Measurements from ENCODE around the gene TGFBI.

TGFBI gene

GRCh38 chr5:136090319-136090718, 61.5 kb downstream of the TGFBI start:
- Histone ChIP-seq H2AFZ (ENCODE audit: low read depth, low read length, severe bottlenecking) (no peak overlapping the region), H3F3A (ENCODE audit: insufficient read depth) (no peaks in the 10 kb centered on the region), H3K9me3 (ENCODE audit: insufficient read depth, low read length) (no peaks in the 10 kb centered on the region), H3K36me3 (ENCODE audit: low read length) (no peaks in the 10 kb centered on the region), H3K9me2 (replicated peaks; ENCODE audit: insufficient read depth, low read length) (no peaks in the 10 kb centered on the region), H3K27me3 (ENCODE audit: low read length) (no peaks in the 10 kb centered on the region), H3K27ac (ENCODE audit: low read depth, low read length) (no peak overlapping the region), H3K4me3 (ENCODE audit: insufficient read depth, low read length, poor library complexity, severe bottlenecking) (no peak overlapping the region), H3K9ac (ENCODE audit: low read length) (no peak overlapping the region), H3K4me2 (ENCODE audit: low read depth, low read length, poor library complexity, severe bottlenecking) (no peak overlapping the region), H3K79me2 (ENCODE audit: insufficient read depth, low read length) (no peaks in the 10 kb centered on the region), H4K20me1 (ENCODE audit: low read depth, low read length) (no peaks in the 10 kb centered on the region)
- TF ChIP-seq EZH2phosphoT487 (conservative IDR thresholded peaks at IDR 0.05; ENCODE audit: low read length), result no peak
- no peak for TF ChIP-seq CTCF (IDR thresholded peaks at IDR 0.05; ENCODE audit: insufficient read depth, low read length, poor library complexity, severe bottlenecking)

GRCh38 chr5:136094189-136094912, 65.6 kb downstream of the TGFBI start:
- Histone ChIP-seq H4K20me1 (ENCODE audit: low read depth, low read length) (no peaks in the 10 kb centered on the region), H3K4me2 (ENCODE audit: low read depth, low read length, poor library complexity, severe bottlenecking) (no peak overlapping the region), H3K79me2 (ENCODE audit: insufficient read depth, low read length) (no peaks in the 10 kb centered on the region), H3K9me2 (replicated peaks; ENCODE audit: insufficient read depth, low read length) (no peaks in the 10 kb centered on the region), H3K9me3 (ENCODE audit: insufficient read depth, low read length) (no peaks in the 10 kb centered on the region), H3K9ac (ENCODE audit: low read length) (no peak overlapping the region), H3K4me3 (ENCODE audit: insufficient read depth, low read length, poor library complexity, severe bottlenecking) (no peak overlapping the region), H2AFZ (ENCODE audit: low read depth, low read length, severe bottlenecking) (no peak overlapping the region), H3F3A (ENCODE audit: insufficient read depth) (no peaks in the 10 kb centered on the region), H3K36me3 (ENCODE audit: low read length) (no peaks in the 10 kb centered on the region), H3K27me3 (ENCODE audit: low read length) (no peaks in the 10 kb centered on the region), H3K27ac (ENCODE audit: low read depth, low read length) (no peak overlapping the region)
- TF ChIP-seq EZH2phosphoT487 (conservative IDR thresholded peaks at IDR 0.05; ENCODE audit: low read length), result no peak
- TF ChIP-seq CTCF (IDR thresholded peaks at IDR 0.05; ENCODE audit: insufficient read depth, low read length, poor library complexity, severe bottlenecking), result no peak

GRCh38 chr5:136094913-136095641, 66.3 kb downstream of the TGFBI start:
- Histone ChIP-seq H2AFZ (ENCODE audit: low read depth, low read length, severe bottlenecking) (no peak overlapping the region), H3K9ac (ENCODE audit: low read length) (no peak overlapping the region), H3K9me3 (ENCODE audit: insufficient read depth, low read length) (no peaks in the 10 kb centered on the region), H3K4me2 (ENCODE audit: low read depth, low read length, poor library complexity, severe bottlenecking) (no peak overlapping the region), H3K27me3 (ENCODE audit: low read length) (no peaks in the 10 kb centered on the region), H3K27ac (ENCODE audit: low read depth, low read length) (no peak overlapping the region), H3K36me3 (ENCODE audit: low read length) (no peaks in the 10 kb centered on the region), H3K79me2 (ENCODE audit: insufficient read depth, low read length) (no peaks in the 10 kb centered on the region), H3F3A (ENCODE audit: insufficient read depth) (no peaks in the 10 kb centered on the region), H3K4me3 (ENCODE audit: insufficient read depth, low read length, poor library complexity, severe bottlenecking) (no peak overlapping the region), H3K9me2 (replicated peaks; ENCODE audit: insufficient read depth, low read length) (no peaks in the 10 kb centered on the region), H4K20me1 (ENCODE audit: low read depth, low read length) (no peaks in the 10 kb centered on the region)
- TF ChIP-seq CTCF (IDR thresholded peaks at IDR 0.05; ENCODE audit: insufficient read depth, low read length, poor library complexity, severe bottlenecking) (no peak), EZH2phosphoT487 (conservative IDR thresholded peaks at IDR 0.05; ENCODE audit: low read length) (no peak)

All from SU-DHL-6 (cell line).